WI38 (cell line): ENCODE results near the gene ATP11C.

Experiments used
- H3K4me3 ChIP-seq: 2 replicates; pipeline ENCODE4 v1.5.1; 2011; ENCODE audit warnings: low read depth, mild to moderate bottlenecking, control low read depth, low read length
- TF ChIP-seq, protein P1 (sequence below): IDR thresholded peaks from 2 replicates; pipeline ENCODE4 v1.5.1; 2012; ENCODE audit warnings: low read depth, mild to moderate bottlenecking, control low read depth, low read length

The ATP11C gene

DNA sequence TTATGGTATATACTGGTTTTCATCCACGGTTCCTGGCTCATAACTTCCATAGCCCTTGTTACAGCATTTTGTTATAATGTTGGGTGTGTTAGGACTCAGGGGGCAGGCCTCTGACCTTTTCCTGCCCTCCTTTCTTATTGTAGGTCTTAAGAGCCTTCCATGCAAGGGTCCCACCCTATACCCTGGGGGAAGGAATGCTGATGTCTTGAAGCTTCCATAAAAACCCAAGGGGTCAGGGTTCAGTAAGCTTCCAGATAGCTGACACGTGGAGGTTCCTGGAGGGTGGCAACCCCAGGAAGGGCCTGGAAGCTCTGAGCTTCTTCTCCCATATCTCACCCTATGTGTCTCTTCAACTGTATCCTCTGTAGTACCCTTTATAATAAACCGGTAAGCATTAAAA lies 29.6 kb downstream of the ATP11C start:
- TF ChIP-seq, protein P1, sequence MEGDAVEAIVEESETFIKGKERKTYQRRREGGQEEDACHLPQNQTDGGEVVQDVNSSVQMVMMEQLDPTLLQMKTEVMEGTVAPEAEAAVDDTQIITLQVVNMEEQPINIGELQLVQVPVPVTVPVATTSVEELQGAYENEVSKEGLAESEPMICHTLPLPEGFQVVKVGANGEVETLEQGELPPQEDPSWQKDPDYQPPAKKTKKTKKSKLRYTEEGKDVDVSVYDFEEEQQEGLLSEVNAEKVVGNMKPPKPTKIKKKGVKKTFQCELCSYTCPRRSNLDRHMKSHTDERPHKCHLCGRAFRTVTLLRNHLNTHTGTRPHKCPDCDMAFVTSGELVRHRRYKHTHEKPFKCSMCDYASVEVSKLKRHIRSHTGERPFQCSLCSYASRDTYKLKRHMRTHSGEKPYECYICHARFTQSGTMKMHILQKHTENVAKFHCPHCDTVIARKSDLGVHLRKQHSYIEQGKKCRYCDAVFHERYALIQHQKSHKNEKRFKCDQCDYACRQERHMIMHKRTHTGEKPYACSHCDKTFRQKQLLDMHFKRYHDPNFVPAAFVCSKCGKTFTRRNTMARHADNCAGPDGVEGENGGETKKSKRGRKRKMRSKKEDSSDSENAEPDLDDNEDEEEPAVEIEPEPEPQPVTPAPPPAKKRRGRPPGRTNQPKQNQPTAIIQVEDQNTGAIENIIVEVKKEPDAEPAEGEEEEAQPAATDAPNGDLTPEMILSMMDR, result no peak
- H3K4me3 ChIP-seq, result no peak overlapping the region

DNA sequence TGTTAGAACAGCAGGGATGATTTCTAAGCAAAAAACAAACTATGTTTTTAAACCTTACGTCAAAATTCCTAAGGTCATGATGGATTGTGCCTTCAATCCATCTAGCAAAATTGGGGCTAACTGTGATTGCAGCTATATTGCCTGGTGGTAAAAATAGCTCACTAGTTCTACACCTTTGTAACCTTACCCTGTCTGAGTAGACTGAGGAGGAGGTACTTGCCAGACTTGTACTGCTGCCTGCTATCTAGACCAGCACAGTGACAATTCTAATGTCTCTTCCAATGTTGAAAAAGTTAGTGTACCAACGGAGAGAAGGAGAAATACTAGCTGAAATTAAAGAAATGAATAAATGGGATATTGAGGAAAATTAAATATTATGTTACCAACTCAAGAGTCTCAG lies 30.3 kb downstream of the ATP11C start:
- TF ChIP-seq, protein P1, result no peak
- H3K4me3 ChIP-seq, result no peak overlapping the region

DNA sequence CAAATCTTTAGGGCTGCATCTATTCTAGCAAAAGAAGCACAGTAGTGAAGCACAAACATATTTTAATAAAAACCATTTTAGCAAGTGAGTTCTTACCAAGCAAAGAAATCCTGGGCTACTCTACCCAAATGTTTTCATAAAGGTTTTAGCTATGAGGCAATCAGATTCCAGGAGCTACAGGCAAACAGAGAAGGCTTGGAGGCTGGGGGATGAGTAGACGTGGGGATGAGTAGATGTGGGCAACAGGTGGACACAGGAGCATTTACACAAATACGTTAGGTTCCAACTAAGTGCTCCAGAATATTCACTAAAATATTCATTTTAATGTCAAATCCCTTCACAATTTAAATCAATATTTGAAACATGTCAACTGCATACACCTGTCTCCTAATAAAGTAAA lies 34.5 kb downstream of the ATP11C start:
- H3K4me3 ChIP-seq, result no peak overlapping the region
- TF ChIP-seq, protein P1, result no peak

DNA sequence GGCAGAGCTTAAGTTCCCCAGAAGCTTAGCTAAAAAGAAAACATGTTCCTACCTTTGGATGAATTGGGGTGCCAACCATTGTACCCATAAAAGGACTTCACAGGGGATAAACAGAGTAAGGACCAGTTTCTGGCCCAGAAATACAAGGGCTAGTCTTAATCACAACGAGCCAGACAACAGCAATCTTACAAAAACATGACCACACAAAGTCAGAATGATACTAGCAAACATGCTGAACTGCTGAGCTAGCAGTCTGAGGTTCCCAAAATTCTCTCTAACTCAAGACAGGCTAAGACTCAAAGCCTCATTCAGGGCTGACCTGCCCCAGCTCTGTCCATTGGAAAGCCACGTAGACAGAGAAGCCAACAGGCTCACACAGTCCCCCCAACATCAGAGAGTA lies 40.3 kb downstream of the ATP11C start:
- TF ChIP-seq, protein P1, result no peak
- no peak overlapping the region for H3K4me3 ChIP-seq

DNA sequence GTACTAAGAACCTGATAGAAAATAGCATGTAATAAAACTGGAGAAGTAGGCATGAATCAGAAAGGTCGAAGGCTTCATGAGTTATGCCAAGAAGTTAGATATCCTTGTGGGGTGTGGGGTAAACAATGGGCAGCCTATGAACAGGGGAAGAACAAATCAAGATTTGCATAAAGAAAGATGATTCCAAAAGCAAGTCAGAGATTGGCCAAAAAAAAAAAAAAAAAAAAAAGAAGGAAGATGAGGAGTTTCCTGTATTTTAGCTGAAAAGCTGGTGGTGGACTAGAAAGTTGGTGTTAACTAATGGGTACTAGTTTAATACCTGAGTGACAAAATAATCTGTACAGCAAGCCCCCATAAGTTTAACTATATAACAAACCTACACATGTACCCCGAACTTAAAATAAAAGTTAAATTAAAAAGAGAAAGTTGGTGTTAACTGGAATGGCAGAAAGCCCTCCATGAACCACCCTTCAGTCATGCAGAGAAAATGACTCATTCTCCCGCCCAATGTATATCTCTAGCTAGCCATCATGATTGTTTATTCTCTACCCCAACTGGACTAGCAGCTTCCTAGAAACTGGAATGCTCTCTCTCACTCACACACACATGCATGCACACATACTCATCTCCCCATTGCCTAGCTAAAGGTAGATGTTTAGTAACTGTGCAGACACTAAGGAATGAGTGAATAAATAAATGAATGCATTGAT lies 41.7 kb downstream of the ATP11C start:
- TF ChIP-seq, protein P1, result no peak
- peak overlapping the region; percentile 20; the same call in 1 of the 2 replicates for H3K4me3 ChIP-seq

DNA sequence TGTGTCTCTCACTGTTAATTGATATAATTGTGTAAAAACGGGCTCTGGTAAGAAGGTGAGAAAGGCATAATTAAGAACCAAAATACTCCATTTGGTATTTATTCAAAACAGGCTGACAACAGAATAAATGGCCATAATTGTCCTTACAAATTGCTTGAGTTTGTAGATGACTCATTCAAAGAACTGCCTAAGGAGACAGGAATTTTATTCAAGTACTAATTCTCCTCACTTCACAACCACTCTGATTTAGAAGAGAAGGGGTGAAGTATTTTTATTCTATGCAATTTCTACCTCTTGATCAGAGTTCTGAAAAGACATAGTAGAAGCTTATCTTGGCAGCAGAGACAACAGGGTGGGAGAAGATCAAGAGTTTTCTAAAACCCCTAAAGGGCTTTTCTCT lies 43.1 kb downstream of the ATP11C start:
- TF ChIP-seq, protein P1, result no peak
- no peak overlapping the region for H3K4me3 ChIP-seq

DNA sequence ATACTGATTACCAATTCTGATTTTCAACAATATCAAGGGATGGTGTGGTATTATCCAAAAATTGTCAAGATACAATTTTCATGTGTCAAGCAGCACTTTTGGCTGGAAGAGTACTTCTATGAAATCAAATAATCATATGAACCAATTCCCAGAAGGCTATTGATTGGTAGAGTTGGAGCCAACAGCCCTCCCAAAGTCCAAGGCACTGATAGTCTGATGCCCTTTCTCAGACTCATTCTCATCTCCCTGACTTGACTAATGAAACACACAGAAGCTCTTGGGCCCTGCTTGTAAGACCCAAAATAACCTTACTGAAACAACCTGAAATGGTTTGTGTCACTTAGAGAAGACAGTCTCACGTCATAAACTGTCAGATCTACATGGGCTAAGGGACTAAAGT lies 48.9 kb downstream of the ATP11C start:
- TF ChIP-seq, protein P1, result no peak
- H3K4me3 ChIP-seq, result no peak overlapping the region
